SJSA1 (cell line): Measurements from ENCODE around the gene SESN1. TPM values are rescaled to one million over a fixed set of nuclear protein-coding genes. Genes with fewer than 3 reads are reported as not detected.

ENCODE experiments used
- DNase-seq, 2 experiments: peaks; one replicate each; pipeline ENCODE4 v3.0.0-alpha.2; 2015 to 2020; ENCODE audit warnings: low spot score in 2 of 2, low read depth in 1 of 2
- H3K27ac ChIP-seq: fragments of 250-450 bp; sonication (Bioruptor Pico); 2 replicates; pipeline ENCODE4 v1.5.1; 2020; ENCODE audit warnings: mild to moderate bottlenecking, moderate library complexity
- H3K27me3 ChIP-seq: fragments of 250-450 bp; sonication (Bioruptor Pico); replicated peaks from 2 replicates; pipeline ENCODE4 v1.5.1; 2020; ENCODE audit warnings: mild to moderate bottlenecking, moderate library complexity
- H3K36me3 ChIP-seq: fragments of 250-450 bp; sonication (Bioruptor Pico); 2 replicates; pipeline ENCODE4 v1.5.1; 2020; ENCODE audit warnings: mild to moderate bottlenecking
- H3K4me1 ChIP-seq: fragments of 250-450 bp; sonication (Bioruptor Pico); replicated peaks from 2 replicates; pipeline ENCODE4 v1.6.1; 2021; ENCODE audit warnings: mild to moderate bottlenecking
- H3K4me3 ChIP-seq: fragments of 250-450 bp; sonication (Bioruptor Pico); 2 replicates; pipeline ENCODE4 v1.5.1; 2020; ENCODE audit warnings: mild to moderate bottlenecking
- H3K9me3 ChIP-seq: fragments of 250-450 bp; sonication (Bioruptor Pico); replicated peaks from 2 replicates; pipeline ENCODE4 v1.5.1; 2020; ENCODE audit warnings: mild to moderate bottlenecking
- total RNA-seq: library from RNA; depleted of rRNA; stranded (reverse); fragments of >200 nt; shearing (Covaris generic); gene quantifications from 2 replicates; pipeline ENCODE4 v1.2.3, GENCODE V29; 2014

The SESN1 gene
- total RNA-seq, 1 experiment from 2014 or later = 15.8 TPM

DNA sequence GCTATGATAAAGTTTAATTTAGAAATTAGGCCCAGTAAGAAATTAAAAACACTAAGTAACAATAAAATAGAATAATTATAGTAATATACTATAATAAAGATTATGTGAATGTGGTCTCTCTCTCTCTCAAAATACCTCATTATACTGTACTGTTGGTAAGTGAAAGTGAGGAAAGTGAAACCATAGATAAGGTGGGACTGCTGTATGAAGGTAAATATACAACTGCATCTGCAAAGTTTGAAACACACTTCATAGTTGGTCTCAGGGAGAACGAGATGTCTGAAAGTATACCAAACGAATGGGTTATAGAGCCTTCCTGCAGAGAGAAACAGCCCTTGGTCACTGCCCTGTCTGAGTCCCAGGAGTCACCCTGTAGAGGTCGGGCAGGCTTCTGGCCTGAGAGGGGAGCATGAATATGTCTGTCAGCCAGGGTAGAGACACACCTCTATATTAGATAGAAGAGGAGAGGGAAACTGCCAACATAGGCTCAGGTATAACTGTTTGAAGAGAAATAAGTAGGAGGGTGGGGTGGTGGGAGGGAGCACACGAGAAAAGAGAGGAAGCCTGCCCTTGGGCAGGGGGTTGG is 31.8 kb downstream of the SESN1 start:
- Histone ChIP-seq H3K27me3 (no peaks in the 10 kb centered on the region), H3K36me3 (no peaks in the 10 kb centered on the region), H3K4me3 (no peak overlapping the region), H3K4me1 (peaks cover 13% of the 10 kb centered on the region; the same call in 1 of the 2 replicates), H3K27ac (no peak overlapping the region), H3K9me3 (no peaks in the 10 kb centered on the region)
- no peak for DNase-seq

DNA sequence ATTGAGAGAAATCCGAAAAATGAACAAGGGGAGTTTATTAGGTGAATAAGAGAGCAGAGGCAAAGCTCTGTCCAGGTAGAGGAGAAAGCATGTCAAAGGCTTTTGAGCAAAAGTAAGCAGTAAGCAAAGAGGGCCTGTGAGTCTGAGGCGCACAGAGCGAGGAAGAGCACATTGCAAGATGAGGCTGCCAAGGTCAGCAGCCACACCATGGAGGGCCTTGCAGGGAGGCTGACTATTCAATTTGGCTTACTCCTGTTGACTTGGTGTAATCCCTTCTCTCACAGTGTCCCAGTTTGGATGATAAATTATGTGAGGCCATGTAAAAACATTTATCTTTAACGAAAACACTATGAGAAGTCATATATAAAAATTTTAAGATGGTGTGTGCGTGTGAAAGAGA is 32.4 kb downstream of the SESN1 start:
- DNase-seq = no peak
- Histone ChIP-seq H3K4me1 (peaks cover 17% of the 10 kb centered on the region; the same call in 1 of the 2 replicates), H3K27me3 (no peaks in the 10 kb centered on the region), H3K9me3 (no peaks in the 10 kb centered on the region), H3K36me3 (no peaks in the 10 kb centered on the region), H3K4me3 (no peak overlapping the region), H3K27ac (no peak overlapping the region)

DNA sequence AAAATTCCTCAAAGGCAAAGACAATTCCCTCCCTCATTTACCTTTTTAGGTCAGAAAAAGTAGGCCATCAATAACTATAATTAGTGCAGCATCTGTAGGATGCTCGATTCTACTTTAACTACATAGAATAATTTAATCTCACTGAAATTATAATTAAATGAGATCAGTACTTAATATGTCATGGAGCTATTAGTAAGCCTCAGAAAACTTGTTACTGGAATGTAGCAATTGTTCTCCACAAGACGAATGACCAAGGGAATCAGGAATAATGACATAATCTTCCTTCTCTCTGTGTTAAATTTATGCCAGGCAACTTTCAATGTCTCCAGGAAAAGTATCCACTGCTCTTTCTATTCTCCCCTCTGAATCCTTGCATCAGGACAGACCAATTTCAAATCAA is 34.1 kb downstream of the SESN1 start:
- H3K4me1 ChIP-seq = peaks cover 24% of the 10 kb centered on the region
- H3K27ac ChIP-seq = no peak overlapping the region
- no peak for DNase-seq
- no peak overlapping the region for H3K4me3 ChIP-seq
- no peaks in the 10 kb centered on the region for H3K36me3 ChIP-seq
- H3K9me3 ChIP-seq = no peaks in the 10 kb centered on the region
- H3K27me3 ChIP-seq = no peaks in the 10 kb centered on the region

DNA sequence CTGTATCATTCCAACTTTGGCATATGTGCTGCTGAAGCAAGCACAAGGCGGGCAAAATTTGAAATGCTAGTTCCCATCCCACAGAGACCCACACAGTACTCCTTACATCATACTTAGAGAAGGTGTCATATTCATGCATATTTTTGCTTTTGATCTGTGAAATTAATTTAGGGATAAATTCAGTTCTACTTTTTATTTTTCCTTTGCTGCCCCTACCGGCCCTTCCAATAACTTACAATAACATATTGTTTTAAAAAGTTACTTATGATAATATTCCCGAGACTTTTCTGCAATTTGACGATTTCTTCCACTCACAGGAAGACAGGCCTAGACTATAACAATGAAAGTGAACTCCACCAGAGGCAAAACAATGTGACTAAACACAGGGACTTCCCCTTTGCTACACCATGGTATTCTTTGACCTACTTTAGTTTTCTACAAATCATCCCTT is 35.0 kb downstream of the SESN1 start:
- Histone ChIP-seq H3K36me3 (no peaks in the 10 kb centered on the region), H3K4me1 (peaks cover 24% of the 10 kb centered on the region), H3K4me3 (no peak overlapping the region), H3K9me3 (no peaks in the 10 kb centered on the region), H3K27me3 (no peaks in the 10 kb centered on the region), H3K27ac (no peak overlapping the region)
- DNase-seq = no peak

DNA sequence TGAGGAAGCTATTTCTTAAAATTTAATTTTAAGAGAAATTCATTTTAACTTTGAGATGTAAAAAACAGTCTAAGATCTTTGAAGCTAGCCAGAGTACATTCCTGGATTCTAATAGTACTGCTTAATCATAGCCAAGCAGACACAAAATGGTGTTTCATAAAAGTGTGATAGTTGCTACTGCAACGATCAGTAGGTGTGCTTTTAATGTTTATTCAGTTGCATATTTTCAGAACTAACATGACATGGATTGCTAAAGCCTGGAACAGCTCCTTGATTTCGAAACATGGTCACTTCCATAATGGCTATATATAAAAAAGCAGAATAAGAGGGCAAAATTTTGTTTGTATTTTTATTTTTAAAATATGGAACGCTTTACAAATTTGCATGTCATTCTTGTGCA is 35.5 kb downstream of the SESN1 start:
- Histone ChIP-seq H3K27ac (no peak overlapping the region), H3K4me3 (no peak overlapping the region), H3K36me3 (no peaks in the 10 kb centered on the region), H3K4me1 (peaks cover 24% of the 10 kb centered on the region), H3K9me3 (no peaks in the 10 kb centered on the region), H3K27me3 (no peaks in the 10 kb centered on the region)
- DNase-seq = no peak

DNA sequence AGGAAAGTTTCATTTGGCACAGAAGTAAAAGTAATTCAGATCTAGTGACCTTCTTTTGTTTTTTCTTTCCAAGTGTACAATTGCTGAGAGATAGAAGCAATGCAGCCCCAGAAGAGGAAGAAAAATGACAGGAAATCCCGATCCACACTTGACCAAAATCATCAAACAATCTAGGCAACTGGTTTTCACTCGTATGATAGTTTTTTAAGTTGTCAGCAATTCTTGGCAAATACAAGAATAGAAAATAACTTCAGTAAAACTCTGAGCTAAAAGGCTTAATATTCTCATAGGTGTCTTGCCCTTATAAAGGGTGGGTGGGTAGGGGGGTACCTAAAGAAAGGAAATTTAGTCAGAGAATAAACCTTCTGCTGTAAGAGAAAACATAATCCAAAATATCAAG is 36.0 kb downstream of the SESN1 start:
- Histone ChIP-seq H3K36me3 (no peaks in the 10 kb centered on the region), H3K9me3 (no peaks in the 10 kb centered on the region), H3K27ac (no peak overlapping the region), H3K4me3 (no peak overlapping the region), H3K27me3 (no peaks in the 10 kb centered on the region), H3K4me1 (peaks cover 24% of the 10 kb centered on the region)
- no peak for DNase-seq

DNA sequence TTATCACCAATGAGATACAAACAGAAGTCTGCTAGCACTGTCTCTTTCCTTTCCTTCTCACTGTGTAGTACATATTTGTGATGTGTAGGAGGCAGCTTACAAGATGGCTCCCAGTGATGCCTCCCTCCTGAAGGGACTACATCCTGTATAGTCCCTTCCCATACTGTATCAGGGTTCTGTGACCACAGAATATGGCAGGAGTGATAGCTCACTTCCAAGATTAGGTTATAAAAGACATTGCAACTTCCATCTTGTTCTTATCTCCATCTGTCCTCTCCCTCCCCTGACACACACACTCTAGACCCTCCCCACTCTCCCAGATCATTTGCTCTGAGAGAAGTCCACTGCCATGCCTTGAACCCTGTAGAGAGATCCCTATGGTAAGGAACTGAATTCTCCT is 38.0 kb downstream of the SESN1 start:
- H3K27me3 ChIP-seq = no peaks in the 10 kb centered on the region
- DNase-seq = no peak
- H3K36me3 ChIP-seq = no peaks in the 10 kb centered on the region
- peaks cover 27% of the 10 kb centered on the region for H3K4me1 ChIP-seq
- H3K9me3 ChIP-seq = no peaks in the 10 kb centered on the region
- H3K4me3 ChIP-seq = no peak overlapping the region
- H3K27ac ChIP-seq = no peak overlapping the region

DNA sequence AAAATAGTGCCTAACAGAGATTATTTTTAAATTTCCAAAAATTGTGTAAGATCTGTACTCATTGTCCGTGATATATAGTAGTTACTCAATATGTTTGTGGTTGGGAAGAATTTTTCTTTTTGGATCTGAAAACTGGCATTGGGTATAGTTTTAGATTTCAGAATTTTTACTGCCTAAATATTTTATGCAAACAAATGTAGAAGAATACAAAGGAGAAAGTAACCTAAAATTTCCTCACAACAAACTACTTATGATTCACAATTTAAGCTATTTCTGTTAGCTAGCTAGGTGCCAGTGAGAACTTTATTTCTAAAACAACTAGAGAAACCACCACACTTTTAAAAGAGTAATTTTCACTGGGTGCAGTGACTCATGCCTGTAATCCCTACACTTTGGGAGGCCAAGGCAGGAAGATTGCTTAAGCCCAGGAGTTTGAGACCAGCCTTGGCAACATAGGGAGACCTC is 38.8 kb downstream of the SESN1 start:
- Histone ChIP-seq H3K27me3 (no peaks in the 10 kb centered on the region), H3K9me3 (no peaks in the 10 kb centered on the region), H3K27ac (no peak overlapping the region), H3K4me3 (no peak overlapping the region), H3K36me3 (no peaks in the 10 kb centered on the region), H3K4me1 (peaks cover 33% of the 10 kb centered on the region)
- peak in 1 of 2 experiments; percentile 21 for DNase-seq

DNA sequence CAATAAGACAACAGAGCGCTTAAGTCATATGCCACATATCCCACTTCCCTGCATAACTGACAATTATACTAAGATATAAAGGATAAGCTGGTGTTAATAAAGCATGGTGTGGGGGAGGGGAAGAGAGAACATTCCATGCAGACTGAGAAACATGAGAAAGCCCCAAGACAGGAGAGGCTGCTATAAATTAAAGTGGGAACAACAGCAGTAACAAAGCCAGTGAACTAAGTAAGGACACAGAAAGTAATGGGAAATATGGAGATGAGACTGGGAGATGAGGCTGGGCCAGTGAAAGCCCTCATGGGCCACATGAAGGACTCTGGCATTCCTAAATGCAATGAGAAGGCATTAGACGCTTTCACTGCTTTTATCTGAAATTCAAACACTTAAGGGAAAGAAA is 41.3 kb downstream of the SESN1 start:
- Histone ChIP-seq H3K27ac (no peak overlapping the region), H3K9me3 (no peaks in the 10 kb centered on the region), H3K4me1 (peaks cover 26% of the 10 kb centered on the region), H3K27me3 (no peaks in the 10 kb centered on the region), H3K36me3 (no peaks in the 10 kb centered on the region), H3K4me3 (no peak overlapping the region)
- no peak for DNase-seq

DNA sequence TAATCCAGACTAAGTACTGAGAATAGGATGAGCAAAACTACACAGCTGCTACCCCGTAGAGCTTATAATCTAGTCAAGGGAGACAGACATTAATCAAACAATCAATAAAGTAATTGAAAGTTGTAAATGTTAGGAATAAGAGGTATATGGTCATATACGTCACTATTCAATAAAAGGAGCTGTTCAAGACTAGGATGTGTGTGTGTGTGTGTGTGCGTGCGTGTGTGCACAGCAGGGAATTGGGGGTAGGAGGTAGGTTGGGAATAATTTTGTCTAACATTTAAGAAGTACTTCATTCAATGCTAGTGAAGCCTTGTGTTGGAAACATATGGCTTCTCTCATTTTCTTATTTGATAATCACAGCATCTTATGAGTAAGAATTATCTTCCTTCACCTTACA is 41.8 kb downstream of the SESN1 start:
- H3K9me3 ChIP-seq = no peaks in the 10 kb centered on the region
- peaks cover 29% of the 10 kb centered on the region for H3K4me1 ChIP-seq
- no peaks in the 10 kb centered on the region for H3K27me3 ChIP-seq
- no peak overlapping the region for H3K4me3 ChIP-seq
- H3K36me3 ChIP-seq = no peaks in the 10 kb centered on the region
- no peak overlapping the region for H3K27ac ChIP-seq
- no peak for DNase-seq

DNA sequence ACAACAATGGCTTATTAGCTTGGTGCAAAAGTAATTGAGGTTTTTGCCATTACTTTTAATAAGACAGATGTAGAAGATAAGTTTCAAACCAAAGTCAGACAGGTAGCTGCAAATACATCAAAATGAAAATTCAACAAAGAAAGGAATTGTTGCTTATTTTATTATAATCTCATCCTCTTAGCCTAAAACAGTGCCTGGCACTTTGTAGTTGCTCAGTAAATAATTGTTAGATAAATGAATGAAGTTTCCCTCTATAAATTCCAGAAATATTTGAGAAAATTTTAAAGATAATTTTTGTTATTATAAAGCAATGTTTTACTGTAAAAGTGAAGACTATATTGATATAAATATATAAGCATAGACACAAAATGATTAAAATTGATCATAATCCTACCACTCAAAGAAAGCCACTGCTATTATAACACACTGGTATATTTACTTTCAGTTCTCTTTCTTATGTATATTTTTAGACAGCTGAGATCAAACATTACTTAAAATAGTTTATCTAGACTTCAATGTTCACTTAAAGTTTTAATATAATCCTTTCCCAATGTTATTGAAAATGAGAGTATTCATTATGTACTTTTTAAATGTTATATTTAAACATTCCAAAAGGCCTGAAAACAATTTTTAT is 42.5 kb downstream of the SESN1 start:
- Histone ChIP-seq H3K4me1 (peaks cover 25% of the 10 kb centered on the region), H3K27me3 (no peaks in the 10 kb centered on the region), H3K9me3 (no peaks in the 10 kb centered on the region), H3K27ac (no peak overlapping the region), H3K4me3 (no peak overlapping the region), H3K36me3 (no peaks in the 10 kb centered on the region)
- DNase-seq = no peak

DNA sequence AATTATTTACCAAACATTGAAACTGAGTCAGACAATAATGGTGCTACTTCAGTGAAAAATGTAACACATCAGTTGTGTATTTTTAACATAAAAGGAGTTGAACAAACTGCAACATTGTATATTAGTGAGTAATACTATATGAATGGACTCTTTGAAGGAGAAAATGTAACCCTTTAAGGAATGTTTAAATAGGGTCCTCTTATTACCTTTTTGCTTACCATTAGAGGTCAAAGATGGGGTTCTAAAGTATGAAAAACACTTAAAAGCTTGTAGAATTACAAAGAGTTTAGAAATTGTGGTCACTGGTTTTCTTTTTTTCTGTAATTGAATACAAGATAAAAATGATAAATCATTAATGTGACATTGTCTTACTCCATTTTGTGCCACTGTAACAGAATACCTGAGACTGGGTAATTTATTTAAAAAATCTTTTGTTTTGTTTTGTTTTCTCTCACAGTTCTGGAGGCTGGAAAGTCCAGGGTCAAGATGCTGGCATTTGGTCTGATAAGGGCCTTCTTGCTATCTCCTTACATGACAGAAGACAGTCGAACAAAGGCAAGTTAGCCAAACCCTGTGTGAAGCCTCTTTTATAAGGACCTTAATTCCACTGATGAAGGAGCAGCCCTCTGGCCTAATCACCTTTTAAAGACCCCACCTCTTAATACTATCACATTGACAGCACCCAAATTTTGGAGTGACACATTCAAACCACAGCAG is 43.2 kb downstream of the SESN1 start:
- DNase-seq = peak in 1 of 2 experiments; percentile 18
- Histone ChIP-seq H3K4me3 (no peak overlapping the region), H3K27me3 (no peaks in the 10 kb centered on the region), H3K9me3 (no peaks in the 10 kb centered on the region), H3K36me3 (no peaks in the 10 kb centered on the region), H3K4me1 (peaks cover 25% of the 10 kb centered on the region), H3K27ac (no peak overlapping the region)

DNA sequence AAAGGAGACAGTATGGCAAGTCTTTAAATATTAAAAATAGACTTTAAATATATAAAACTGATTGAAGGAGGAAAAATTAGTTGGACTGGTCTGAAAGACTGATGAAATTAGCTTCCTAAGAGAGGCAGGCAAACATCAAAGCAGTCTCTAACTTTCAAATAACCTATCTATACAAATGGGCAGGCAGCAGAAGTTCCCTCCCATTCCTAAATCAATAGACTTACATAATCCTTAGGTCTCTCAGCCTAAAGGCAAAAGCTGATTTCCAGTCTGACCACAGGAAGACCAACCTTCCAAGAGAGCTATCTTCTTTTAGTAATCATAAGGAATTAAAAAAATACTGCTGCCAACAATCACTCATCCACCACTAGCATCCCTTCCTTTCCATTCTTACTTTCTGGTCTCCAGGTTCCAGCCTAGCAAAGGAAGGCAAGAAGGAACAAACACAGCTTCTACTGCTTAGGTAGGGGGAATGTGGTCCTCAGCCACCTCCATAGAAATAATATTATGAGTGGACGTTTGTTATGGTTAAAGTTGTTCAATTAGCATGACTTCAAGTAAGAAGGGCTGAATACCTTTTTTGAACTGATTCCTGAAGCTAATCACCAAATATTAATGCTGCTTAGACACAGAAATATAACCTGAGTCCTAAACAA is 44.1 kb downstream of the SESN1 start:
- DNase-seq = no peak
- H3K9me3 ChIP-seq = no peaks in the 10 kb centered on the region

DNA sequence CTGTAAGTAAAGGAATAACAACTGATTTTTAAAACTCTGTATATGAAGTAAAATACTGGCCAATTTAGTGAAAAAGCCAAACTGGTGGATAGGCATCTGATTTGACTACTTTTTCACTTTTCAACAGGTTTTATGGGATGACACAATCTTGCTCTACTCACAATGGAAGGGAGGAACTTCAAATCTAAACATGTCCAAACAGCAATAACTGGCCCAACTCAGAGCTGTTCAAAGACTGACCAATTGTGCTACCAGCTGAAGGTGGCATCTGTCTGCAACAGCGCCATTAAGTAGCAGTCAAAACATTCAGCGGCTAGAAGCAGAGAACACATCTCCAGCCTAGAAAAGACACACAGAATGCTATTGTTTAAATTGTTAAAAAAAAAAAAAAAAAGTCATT is 44.6 kb downstream of the SESN1 start:
- no peak for DNase-seq
- Histone ChIP-seq H3K36me3 (no peaks in the 10 kb centered on the region), H3K4me3 (no peak overlapping the region), H3K27me3 (no peaks in the 10 kb centered on the region), H3K4me1 (peaks cover 18% of the 10 kb centered on the region), H3K9me3 (no peaks in the 10 kb centered on the region), H3K27ac (no peak overlapping the region; the same call in 1 of the 2 replicates)

More for the DNA sequence above, 44.1 kb downstream of the SESN1 start:
- H3K27ac ChIP-seq = no peak overlapping the region
- H3K36me3 ChIP-seq = no peaks in the 10 kb centered on the region
- no peaks in the 10 kb centered on the region for H3K27me3 ChIP-seq
- H3K4me3 ChIP-seq = no peak overlapping the region
- peaks cover 18% of the 10 kb centered on the region for H3K4me1 ChIP-seq
